ENCODE data around the gene HMGB2.
A peak's percentile ranks its signal among the peaks of the same experiment; 100 is the strongest.

Gene HMGB2

DNA sequence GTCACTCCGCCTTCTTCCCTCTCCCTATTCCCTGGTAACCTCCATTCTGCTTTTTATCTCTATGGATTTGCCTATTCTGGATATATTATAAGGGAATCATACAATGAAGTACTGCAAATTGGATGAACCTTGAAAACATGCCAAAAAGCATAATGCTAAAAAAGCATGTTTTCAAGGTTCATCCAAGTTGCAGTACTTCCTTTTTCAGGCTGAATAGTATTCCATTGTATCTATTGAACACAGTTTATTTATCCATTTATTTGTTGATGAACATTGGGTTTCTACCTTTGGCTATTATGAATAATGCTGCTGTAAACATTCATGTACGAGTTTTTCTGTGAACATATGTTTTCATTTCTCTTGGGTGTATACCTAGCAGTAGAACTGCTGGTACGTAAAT lies 45.8 kb upstream of the HMGB2 start:
- H3K14ac ChIP-seq (ENCODE audit: low read length in 2 of 2): no peak overlapping the region

DNA sequence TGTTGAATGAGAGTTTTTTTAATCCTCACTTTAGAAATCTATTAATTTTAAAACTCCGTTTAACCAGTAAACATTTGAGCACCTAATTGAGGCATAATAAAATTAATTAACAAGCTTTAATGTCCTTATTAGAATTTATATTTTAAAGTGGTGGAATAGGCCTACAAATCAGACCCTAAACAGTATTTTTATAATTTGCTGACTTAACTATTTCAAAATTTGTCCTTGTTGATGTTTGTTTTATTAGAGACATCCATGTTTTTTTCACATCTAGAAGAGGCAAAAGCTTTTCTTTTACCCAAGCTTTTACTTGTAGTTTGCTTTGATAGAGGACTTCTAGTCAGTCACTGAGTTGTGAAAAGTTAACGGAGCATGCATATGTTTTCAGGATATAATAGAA lies 40.4 kb upstream of the HMGB2 start:
- no peak overlapping the region for H3K9ac ChIP-seq (ENCODE audit: low read length)
- H3K4me3 ChIP-seq (ENCODE audit: insufficient read depth in 1 of 2, low read depth in 1 of 2, low read length in 2 of 2): no peak overlapping the region
- no peak overlapping the region for H3K18ac ChIP-seq (ENCODE audit: low read depth in 1 of 2, low read length in 2 of 2)
- no peak overlapping the region for H2BK15ac ChIP-seq (ENCODE audit: low read depth, poor library complexity, severe bottlenecking)
- no peak overlapping the region for H3K23ac ChIP-seq (ENCODE audit: low read length in 2 of 2)
- H3K4me1 ChIP-seq (ENCODE audit: control insufficient read depth, insufficient read depth, low read depth, low read length): no peaks in the 10 kb centered on the region
- H2BK5ac ChIP-seq (ENCODE audit: low read depth, low read length, poor library complexity, severe bottlenecking): no peak overlapping the region
- no peaks in the 10 kb centered on the region for H3K9me3 ChIP-seq (ENCODE audit: control insufficient read depth, low read length)
- H2BK120ac ChIP-seq (ENCODE audit: low read depth, low read length): no peak overlapping the region
- no peak overlapping the region for H2AFZ ChIP-seq (ENCODE audit: low read depth, low read length)
- no peak overlapping the region for H3K14ac ChIP-seq (ENCODE audit: low read length in 2 of 2)
- H3K4ac ChIP-seq (ENCODE audit: low read depth in 1 of 2, low read length in 2 of 2): no peak overlapping the region
- H3K4me2 ChIP-seq (ENCODE audit: low read length, poor library complexity, severe bottlenecking): no peak overlapping the region
- no peaks in the 10 kb centered on the region for H3K27me3 ChIP-seq (ENCODE audit: control insufficient read depth in 1 of 2, insufficient read depth in 1 of 2, low read length in 2 of 2)
- no peak overlapping the region for H4K8ac ChIP-seq (ENCODE audit: low read length)
- H4K91ac ChIP-seq (ENCODE audit: low read length): no peak overlapping the region
- peaks cover 14% of the 10 kb centered on the region for H3K79me1 ChIP-seq (replicated peaks; ENCODE audit: low read length, poor library complexity, severe bottlenecking)
- H2BK12ac ChIP-seq (ENCODE audit: low read length in 2 of 2): no peak overlapping the region
- H2AK5ac ChIP-seq (ENCODE audit: low read length, severe bottlenecking): no peak overlapping the region
- no peak for DNase-seq
- H3K36me3 ChIP-seq (ENCODE audit: control insufficient read depth in 1 of 2, insufficient read depth in 2 of 2, low read depth in 1 of 2, low read length in 2 of 2): peaks cover 3 to 33% of the 10 kb centered on the region in 2 experiments
- no peak overlapping the region for H3K27ac ChIP-seq (ENCODE audit: low read length, poor library complexity, severe bottlenecking)
- WGBS: no CpG with 5 or more reads among the region's 2 CpGs

More for the DNA sequence above, 45.8 kb upstream of the HMGB2 start:
- Histone ChIP-seq H3K27ac (ENCODE audit: low read length, poor library complexity, severe bottlenecking) (no peak overlapping the region), H3K4ac (ENCODE audit: low read depth in 1 of 2, low read length in 2 of 2) (no peak overlapping the region), H3K4me3 (ENCODE audit: insufficient read depth in 1 of 2, low read depth in 1 of 2, low read length in 2 of 2) (no peak overlapping the region), H3K27me3 (ENCODE audit: control insufficient read depth in 1 of 2, insufficient read depth in 1 of 2, low read length in 2 of 2) (no peaks in the 10 kb centered on the region), H2BK15ac (ENCODE audit: low read depth, poor library complexity, severe bottlenecking) (no peak overlapping the region), H3K9me3 (ENCODE audit: control insufficient read depth, low read length) (no peaks in the 10 kb centered on the region), H2BK5ac (ENCODE audit: low read depth, low read length, poor library complexity, severe bottlenecking) (no peak overlapping the region), H4K8ac (ENCODE audit: low read length) (no peak overlapping the region), H3K36me3 (ENCODE audit: control insufficient read depth in 1 of 2, insufficient read depth in 2 of 2, low read depth in 1 of 2, low read length in 2 of 2) (peaks cover 0 to 33% of the 10 kb centered on the region in 2 experiments), H3K4me1 (ENCODE audit: control insufficient read depth, insufficient read depth, low read depth, low read length) (no peaks in the 10 kb centered on the region), H3K23ac (ENCODE audit: low read length in 2 of 2) (no peak overlapping the region), H2BK120ac (ENCODE audit: low read depth, low read length) (no peak overlapping the region), H2AK5ac (ENCODE audit: low read length, severe bottlenecking) (no peak overlapping the region), H3K79me1 (replicated peaks; ENCODE audit: low read length, poor library complexity, severe bottlenecking) (peaks cover 8% of the 10 kb centered on the region), H3K9ac (ENCODE audit: low read length) (no peak overlapping the region), H4K91ac (ENCODE audit: low read length) (no peak overlapping the region), H3K4me2 (ENCODE audit: low read length, poor library complexity, severe bottlenecking) (no peak overlapping the region), H3K18ac (ENCODE audit: low read depth in 1 of 2, low read length in 2 of 2) (no peak overlapping the region), H2BK12ac (ENCODE audit: low read length in 2 of 2) (no peak overlapping the region), H2AFZ (ENCODE audit: low read depth, low read length) (no peak overlapping the region)
- DNase-seq: no peak
- 100% methylated on average over 2 of the region's 3 CpGs for WGBS

DNA sequence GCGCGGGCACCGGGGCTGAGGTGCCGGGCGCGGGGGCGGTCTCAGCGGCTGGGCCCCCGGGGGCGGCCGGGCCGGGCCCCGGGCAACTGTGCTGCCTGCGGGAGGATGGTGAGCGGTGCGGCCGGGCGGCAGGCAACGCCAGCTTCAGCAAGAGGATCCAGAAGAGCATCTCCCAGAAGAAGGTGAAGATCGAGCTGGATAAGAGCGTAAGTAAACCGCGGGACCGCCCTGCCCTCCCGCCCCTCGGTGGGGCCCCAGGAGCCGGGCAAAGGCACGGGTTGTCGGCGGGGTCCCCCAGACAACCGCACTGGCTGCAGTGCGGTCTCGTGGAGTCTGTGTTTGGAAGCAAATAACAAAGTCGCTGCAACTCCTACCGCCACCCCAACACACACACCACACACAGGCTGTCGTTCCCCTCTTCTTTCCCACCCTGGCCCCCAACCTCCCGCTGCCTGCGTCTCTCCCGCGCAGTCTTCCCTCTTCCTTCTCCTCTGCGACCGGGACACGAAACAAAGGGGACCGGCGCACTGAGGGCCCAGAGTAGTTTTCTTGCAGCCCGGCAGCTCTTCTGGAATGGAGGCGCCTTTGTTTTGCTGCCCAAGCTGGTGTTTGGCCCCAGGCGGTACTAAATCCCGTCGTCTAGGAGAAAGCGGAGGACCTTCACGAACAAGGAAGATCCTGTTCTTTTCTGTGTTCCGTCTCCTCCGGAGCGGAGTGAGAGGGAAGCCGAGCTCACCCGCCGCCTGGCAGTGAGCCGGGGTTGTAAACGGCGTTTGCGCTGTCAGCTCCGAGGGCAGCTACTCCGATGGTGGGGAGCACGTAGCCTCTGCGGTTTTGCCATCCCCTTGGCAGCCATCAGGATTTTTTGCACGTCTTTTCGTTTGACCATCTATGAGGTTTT lies 37.4 kb upstream of the HMGB2 start:
- no peak overlapping the region for H2BK12ac ChIP-seq (ENCODE audit: low read length in 2 of 2)

More for the DNA sequence above, 37.4 kb upstream of the HMGB2 start:
- Histone ChIP-seq H2AFZ (ENCODE audit: low read depth, low read length) (peak overlapping the region; percentile 48), H4K8ac (ENCODE audit: low read length) (no peak overlapping the region), H2BK120ac (ENCODE audit: low read depth, low read length) (no peak overlapping the region), H3K4ac (ENCODE audit: low read depth in 1 of 2, low read length in 2 of 2) (peak overlapping the region in 1 of 2 experiments; percentile 54), H3K79me1 (replicated peaks; ENCODE audit: low read length, poor library complexity, severe bottlenecking) (peaks cover 10% of the 10 kb centered on the region), H3K23ac (ENCODE audit: low read length in 2 of 2) (peak overlapping the region in 1 of 2 experiments; percentile 90), H3K27ac (ENCODE audit: low read length, poor library complexity, severe bottlenecking) (peak overlapping the region; percentile 52), H2AK5ac (ENCODE audit: low read length, severe bottlenecking) (no peak overlapping the region), H4K91ac (ENCODE audit: low read length) (no peak overlapping the region), H3K4me2 (ENCODE audit: low read length, poor library complexity, severe bottlenecking) (peak overlapping the region; percentile 81), H2BK15ac (ENCODE audit: low read depth, poor library complexity, severe bottlenecking) (no peak overlapping the region), H3K27me3 (ENCODE audit: control insufficient read depth in 1 of 2, insufficient read depth in 1 of 2, low read length in 2 of 2) (no peaks in the 10 kb centered on the region), H3K4me3 (ENCODE audit: insufficient read depth in 1 of 2, low read depth in 1 of 2, low read length in 2 of 2) (peak overlapping the region; percentile 92 to 96), H3K36me3 (ENCODE audit: control insufficient read depth in 1 of 2, insufficient read depth in 2 of 2, low read depth in 1 of 2, low read length in 2 of 2) (peaks cover 3 to 16% of the 10 kb centered on the region in 2 experiments), H3K14ac (ENCODE audit: low read length in 2 of 2) (peak overlapping the region in 1 of 2 experiments; percentile 19), H3K9ac (ENCODE audit: low read length) (peak overlapping the region; percentile 89), H2BK5ac (ENCODE audit: low read depth, low read length, poor library complexity, severe bottlenecking) (no peak overlapping the region), H3K18ac (ENCODE audit: low read depth in 1 of 2, low read length in 2 of 2) (peak overlapping the region in 1 of 2 experiments; percentile 68), H3K9me3 (ENCODE audit: control insufficient read depth, low read length) (no peaks in the 10 kb centered on the region), H3K4me1 (ENCODE audit: control insufficient read depth, insufficient read depth, low read depth, low read length) (no peaks in the 10 kb centered on the region)
- WGBS: under 1% methylated on average over 60 of the region's 68 CpGs
- peak; percentile 80 for DNase-seq
